Thyroid gland (tissue), 4 donors: ENCODE results near the gene HIKESHI.

Experiments
- CTCF ChIP-seq, 6 experiments: fragments of 200-600 bp in 3 of 6; fragments of 450-650 bp in 3 of 6; sonication (generic) in 3 of 6; IDR thresholded peaks; one replicate each; pipeline ENCODE4 v1.5.1; 2016 to 2019; ENCODE audit warnings: antibody characterized with exemption in 6 of 6, mild to moderate bottlenecking in 2 of 6, inconsistent platforms in 1 of 6, moderate library complexity in 1 of 6
- POLR2A ChIP-seq, 2 donors: fragments of 450-650 bp; IDR thresholded peaks; one replicate each; pipeline ENCODE4 v1.6.1; 2017; ENCODE audit warnings: antibody characterized with exemption in 2 of 2, mild to moderate bottlenecking in 2 of 2, moderate library complexity in 1 of 2

- no peak for TF ChIP-seq CTCF (IDR thresholded peaks at IDR 0.05)
- TF ChIP-seq POLR2A (IDR thresholded peaks at IDR 0.05): no peak
Measured at GRCh38 chr11:86341382-86341781, 39.3 kb downstream of the HIKESHI start.
